ES-I3 (cell line): ENCODE data around the gene CNTNAP2.

Source experiments
- H3K36me3 ChIP-seq: 2 replicates; pipeline ENCODE4 v1.6.1; 2013; ENCODE audit warnings: mild to moderate bottlenecking, low read length, control low read depth, moderate library complexity; ENCODE audit not compliant: insufficient read depth
- H3K4me1 ChIP-seq: 2 replicates; pipeline ENCODE4 v1.6.1; 2013; ENCODE audit warnings: mild to moderate bottlenecking, control low read depth, low read length; ENCODE audit not compliant: insufficient read depth
- H3K9ac ChIP-seq: 2 replicates; pipeline ENCODE4 v1.6.1; 2013; ENCODE audit warnings: low read depth, mild to moderate bottlenecking, low read length, moderate library complexity
- H3K9me3 ChIP-seq: 2 replicates; pipeline ENCODE4 v1.6.1; 2013; ENCODE audit warnings: mild to moderate bottlenecking, low read length, moderate library complexity; ENCODE audit not compliant: control insufficient read depth, insufficient read depth

CNTNAP2 gene

DNA sequence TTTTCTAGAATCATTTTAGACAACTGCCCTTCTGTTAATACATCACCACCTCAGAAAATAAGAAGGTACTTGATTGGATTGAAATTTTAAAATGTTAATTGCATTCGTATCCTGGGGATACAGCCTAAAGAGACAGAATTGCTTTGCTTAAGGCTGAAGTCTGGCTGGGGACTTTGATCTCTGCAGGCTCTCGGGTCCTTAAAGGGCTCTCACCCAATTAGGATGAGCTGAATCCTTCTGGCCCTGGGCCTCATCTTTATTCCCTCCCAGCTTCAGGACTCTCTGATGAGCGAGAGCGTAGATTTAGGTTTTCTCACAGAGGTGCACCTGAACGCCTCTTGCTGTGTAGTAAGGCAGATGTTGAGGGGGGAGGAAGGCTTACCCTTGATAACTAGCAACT is 1998.7 kb downstream of the CNTNAP2 start:
- H3K9me3 ChIP-seq: no peaks in the 10 kb centered on the region
- H3K4me1 ChIP-seq: no peaks in the 10 kb centered on the region
- no peak overlapping the region for H3K9ac ChIP-seq
- H3K36me3 ChIP-seq: no peaks in the 10 kb centered on the region

DNA sequence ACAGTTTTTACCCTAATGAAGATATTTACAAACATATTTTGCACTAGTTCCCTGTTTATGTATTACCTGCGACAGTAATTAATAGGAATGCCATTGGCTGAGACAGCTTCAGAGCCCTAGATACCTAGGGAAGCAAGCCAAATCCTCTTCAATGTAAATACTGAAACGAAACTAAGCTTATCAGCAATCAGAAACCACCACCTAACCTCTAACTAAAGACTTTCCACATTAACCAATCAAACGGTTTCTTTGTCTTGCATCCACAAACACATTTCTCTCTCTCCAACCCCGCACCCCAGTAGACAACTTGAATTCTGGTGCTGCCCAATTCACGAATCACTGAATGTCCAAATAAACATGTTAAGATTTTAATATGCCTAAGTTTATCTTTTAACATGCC is 1999.6 kb downstream of the CNTNAP2 start:
- Histone ChIP-seq H3K9ac (no peak overlapping the region), H3K9me3 (no peaks in the 10 kb centered on the region), H3K4me1 (no peaks in the 10 kb centered on the region), H3K36me3 (no peaks in the 10 kb centered on the region)

- no peaks in the 10 kb centered on the region for H3K36me3 ChIP-seq
- no peaks in the 10 kb centered on the region for H3K4me1 ChIP-seq
- no peak overlapping the region for H3K9ac ChIP-seq
- no peaks in the 10 kb centered on the region for H3K9me3 ChIP-seq
These were observed 2000.3 kb downstream of the CNTNAP2 start for GRCh38 chr7:148116829-148117403.

GRCh38 chr7:148118371-148118770 is 2001.8 kb downstream of the CNTNAP2 start:
- no peaks in the 10 kb centered on the region for H3K4me1 ChIP-seq
- no peaks in the 10 kb centered on the region for H3K9me3 ChIP-seq
- no peak overlapping the region for H3K9ac ChIP-seq
- H3K36me3 ChIP-seq: no peaks in the 10 kb centered on the region

DNA sequence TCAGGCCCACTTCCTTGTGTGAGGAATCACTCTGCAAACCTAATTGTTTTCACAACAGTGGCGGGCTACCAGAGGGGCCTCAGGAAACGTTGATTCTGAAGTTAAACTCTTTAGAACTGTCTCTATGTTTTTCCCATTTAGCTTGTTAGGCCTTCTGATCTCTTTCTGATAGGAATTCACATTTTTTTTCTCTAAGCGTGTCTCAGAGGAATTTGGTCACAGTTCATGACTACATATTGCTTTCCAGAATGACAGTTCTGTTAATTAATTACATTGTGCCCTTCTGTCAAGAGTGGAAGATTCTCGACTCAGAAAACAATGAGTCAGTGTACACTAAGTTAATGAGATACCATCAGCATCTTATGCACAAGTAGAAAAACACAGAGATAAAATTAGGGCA is 2004.8 kb downstream of the CNTNAP2 start:
- Histone ChIP-seq H3K36me3 (no peaks in the 10 kb centered on the region), H3K9ac (no peak overlapping the region), H3K9me3 (no peaks in the 10 kb centered on the region), H3K4me1 (no peaks in the 10 kb centered on the region)

DNA sequence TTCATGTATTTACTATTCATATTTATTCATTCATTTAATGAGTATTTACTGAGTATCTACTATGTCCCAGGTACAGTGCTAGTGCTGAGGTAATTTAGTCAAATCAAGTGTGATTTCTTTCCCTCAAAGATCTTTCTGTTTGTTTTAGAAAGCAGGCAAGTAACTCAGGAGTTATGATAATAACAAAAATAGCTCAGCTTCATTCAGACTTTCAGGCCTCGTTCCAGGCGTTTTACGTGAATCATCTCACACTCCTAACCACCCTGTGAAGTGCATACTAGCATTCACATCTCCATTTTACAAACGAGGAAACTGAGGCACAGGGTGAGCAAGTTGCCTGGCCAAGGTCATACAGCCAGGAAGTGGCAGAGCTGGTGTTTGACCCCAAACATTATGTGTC is 2005.2 kb downstream of the CNTNAP2 start:
- Histone ChIP-seq H3K4me1 (no peaks in the 10 kb centered on the region), H3K9me3 (no peaks in the 10 kb centered on the region), H3K9ac (no peak overlapping the region), H3K36me3 (no peaks in the 10 kb centered on the region)

DNA sequence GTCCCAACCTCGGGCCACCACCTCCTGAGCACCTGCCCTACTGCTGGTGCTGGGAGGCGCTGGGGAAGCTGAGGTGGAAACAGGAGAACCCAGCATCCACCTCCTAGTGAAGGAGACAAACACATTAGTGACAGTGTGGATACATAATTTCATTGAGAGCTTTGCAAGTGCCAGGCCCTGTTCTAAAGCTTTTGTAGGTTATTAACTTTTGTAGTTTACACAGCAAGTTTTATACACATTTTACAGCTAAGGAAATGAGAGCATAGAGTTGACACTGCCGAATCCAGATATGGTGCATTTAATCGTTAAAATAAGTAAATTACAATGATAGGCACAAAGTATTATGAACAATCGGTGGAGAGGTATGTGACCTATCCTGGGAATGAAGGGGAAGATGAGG is 2007.9 kb downstream of the CNTNAP2 start:
- no peaks in the 10 kb centered on the region for H3K4me1 ChIP-seq
- no peaks in the 10 kb centered on the region for H3K9me3 ChIP-seq
- no peaks in the 10 kb centered on the region for H3K36me3 ChIP-seq
- no peak overlapping the region for H3K9ac ChIP-seq

- Histone ChIP-seq H3K9ac (no peak overlapping the region), H3K36me3 (no peaks in the 10 kb centered on the region), H3K9me3 (no peaks in the 10 kb centered on the region), H3K4me1 (no peaks in the 10 kb centered on the region)
These were observed 2010.8 kb downstream of the CNTNAP2 start for GRCh38 chr7:148127374-148127773.

- no peaks in the 10 kb centered on the region for H3K36me3 ChIP-seq
- H3K9ac ChIP-seq: no peak overlapping the region
- no peaks in the 10 kb centered on the region for H3K9me3 ChIP-seq
- no peaks in the 10 kb centered on the region for H3K4me1 ChIP-seq
These were observed 2012.4 kb downstream of the CNTNAP2 start for GRCh38 chr7:148129023-148129422.

- Histone ChIP-seq H3K4me1 (no peaks in the 10 kb centered on the region), H3K9ac (no peak overlapping the region), H3K9me3 (peaks cover 6% of the 10 kb centered on the region), H3K36me3 (no peaks in the 10 kb centered on the region)
These were observed 2018.5 kb downstream of the CNTNAP2 start for GRCh38 chr7:148135116-148135515.

DNA sequence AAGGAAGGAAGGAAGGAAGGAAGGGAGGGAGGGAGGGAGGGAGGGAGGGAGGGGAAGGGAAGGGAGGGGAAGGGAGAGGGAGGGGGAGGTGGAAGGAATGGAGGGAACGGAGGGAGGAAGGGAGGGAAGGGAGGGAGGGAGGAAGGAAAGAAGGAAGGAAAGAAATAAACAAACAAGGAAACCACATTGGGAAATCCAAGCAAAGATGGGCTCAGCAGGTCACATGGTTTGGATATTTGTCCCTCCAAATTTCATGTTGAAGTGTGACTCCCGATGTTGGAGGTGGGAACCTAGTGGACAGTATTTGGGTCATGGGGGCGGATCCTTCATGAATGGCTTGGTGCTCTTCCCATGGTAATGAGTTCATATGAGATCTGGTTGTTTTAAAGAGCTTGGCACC is 2019.4 kb downstream of the CNTNAP2 start:
- no peaks in the 10 kb centered on the region for H3K36me3 ChIP-seq
- H3K4me1 ChIP-seq: no peaks in the 10 kb centered on the region
- peaks cover 6% of the 10 kb centered on the region for H3K9me3 ChIP-seq
- H3K9ac ChIP-seq: no peak overlapping the region

DNA sequence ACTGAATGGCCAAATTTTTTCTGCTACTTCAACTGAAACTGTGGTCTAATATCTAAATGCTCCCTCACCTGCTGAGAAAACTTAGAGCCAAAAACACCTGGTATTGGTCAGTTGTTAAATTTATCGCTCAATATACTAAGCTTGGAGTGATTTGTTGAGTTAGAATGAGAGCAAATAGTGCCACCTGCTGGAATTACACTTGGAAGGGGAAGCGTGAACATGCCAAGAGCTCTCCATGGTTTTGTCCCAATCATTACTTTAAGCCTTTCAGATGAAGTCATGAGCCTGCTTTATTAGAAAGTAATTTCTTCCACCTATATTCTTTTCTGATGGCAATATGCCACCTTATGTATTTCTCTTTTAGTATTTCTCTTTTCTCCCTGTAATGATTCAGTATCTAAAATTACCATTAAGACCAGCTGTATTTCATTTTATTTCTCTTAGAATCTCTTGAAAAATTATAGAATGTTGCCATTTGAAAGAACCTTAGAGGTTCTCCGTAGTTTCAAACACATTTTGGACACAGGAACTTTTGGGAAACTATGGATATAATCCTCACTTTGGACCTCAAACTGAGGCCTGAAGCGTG is 2026.2 kb downstream of the CNTNAP2 start:
- Histone ChIP-seq H3K4me1 (no peaks in the 10 kb centered on the region), H3K9ac (no peak overlapping the region), H3K9me3 (peaks cover 10% of the 10 kb centered on the region), H3K36me3 (no peaks in the 10 kb centered on the region)

DNA sequence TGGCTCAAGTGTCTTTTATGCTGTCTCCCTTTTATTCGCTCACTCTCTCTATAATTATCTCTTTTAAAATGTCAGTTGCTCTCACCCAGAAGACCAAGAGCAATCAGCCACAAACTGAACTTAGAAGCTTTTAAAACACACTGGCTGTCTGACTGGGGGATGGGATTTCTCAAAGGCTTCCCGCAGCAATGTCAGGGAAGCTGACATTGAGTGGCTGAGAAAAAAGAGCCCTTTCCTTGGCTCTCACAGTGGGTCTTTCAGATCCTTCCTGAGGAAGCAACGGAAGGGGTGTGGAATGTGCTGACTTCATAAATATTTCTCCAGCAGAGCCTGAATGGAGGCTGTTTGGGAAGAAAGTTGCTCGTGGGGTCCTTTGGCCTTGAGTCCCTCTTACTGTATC is 2028.2 kb downstream of the CNTNAP2 start:
- Histone ChIP-seq H3K9me3 (peaks cover 8% of the 10 kb centered on the region), H3K36me3 (no peaks in the 10 kb centered on the region), H3K4me1 (no peaks in the 10 kb centered on the region), H3K9ac (no peak overlapping the region)

DNA sequence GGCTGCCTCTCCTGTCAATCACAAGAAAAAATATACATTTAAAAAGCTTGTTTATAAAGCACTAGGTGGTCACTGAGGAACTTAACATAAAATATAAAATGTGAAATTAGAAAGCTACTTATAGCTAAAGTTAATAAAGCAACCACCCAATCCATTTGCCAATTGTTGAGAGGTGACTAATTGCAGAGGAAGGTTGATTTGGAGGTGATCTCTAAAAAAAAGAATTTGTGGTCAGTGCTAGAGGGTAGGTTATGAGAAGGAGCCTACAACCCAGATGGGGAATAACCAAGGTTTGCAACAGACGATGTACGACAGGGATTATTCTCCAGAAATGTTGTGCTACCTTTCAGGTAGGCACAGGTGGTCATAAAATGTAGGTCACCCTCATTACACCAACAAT is 2029.7 kb downstream of the CNTNAP2 start:
- Histone ChIP-seq H3K9ac (no peak overlapping the region), H3K36me3 (no peaks in the 10 kb centered on the region), H3K9me3 (peaks cover 5% of the 10 kb centered on the region; the same call in 1 of the 2 replicates), H3K4me1 (no peaks in the 10 kb centered on the region)

GRCh38 chr7:148147438-148147837 is 2030.8 kb downstream of the CNTNAP2 start:
- no peaks in the 10 kb centered on the region for H3K36me3 ChIP-seq
- no peaks in the 10 kb centered on the region for H3K4me1 ChIP-seq
- peaks cover 5% of the 10 kb centered on the region; the same call in 1 of the 2 replicates for H3K9me3 ChIP-seq
- no peak overlapping the region for H3K9ac ChIP-seq
